CD4-positive, CD25-positive, alpha-beta regulatory T cell (primary cell): ENCODE results near the gene S100A14. TPM values are rescaled to one million over a fixed set of nuclear protein-coding genes. Genes with fewer than 3 reads are reported as not detected.
A peak's percentile ranks its signal among the peaks of the same experiment; 100 is the strongest.

Experiments
- ATAC-seq, 2 donors: fragments of 150-1000 bp; cut with Tn5 transposase; one replicate each; pipeline ENCODE4 v1.10.0; 2021; ENCODE audit warnings: low read depth in 2 of 2, moderate number of reproducible peaks in 2 of 2, moderate library complexity in 1 of 2
- DNase-seq, 3 donors: peaks; one replicate each; pipeline versions ENCODE4 v3.0.0 to v3.0.0-alpha.2; 2012 to 2022; ENCODE audit warnings: mixed read lengths in 1 of 3
- H3K27ac ChIP-seq: one replicate; pipeline ENCODE4 v1.7.0; 2013; ENCODE audit warnings: mild to moderate bottlenecking, low read length; ENCODE audit not compliant: insufficient read depth, poor library complexity, severe bottlenecking
- H3K27me3 ChIP-seq: one replicate; pipeline ENCODE4 v1.7.0; 2013; ENCODE audit warnings: low read length; ENCODE audit not compliant: control insufficient read depth, insufficient read depth
- H3K36me3 ChIP-seq: one replicate; pipeline ENCODE4 v1.7.0; 2013; ENCODE audit warnings: mild to moderate bottlenecking, low read length, moderate library complexity; ENCODE audit not compliant: control insufficient read depth, insufficient read depth
- H3K4me1 ChIP-seq: 2 replicates; pipeline ENCODE4 v1.7.0; 2013; ENCODE audit warnings: mild to moderate bottlenecking, low read length; ENCODE audit not compliant: insufficient read depth, control insufficient read depth, poor library complexity, severe bottlenecking
- H3K4me3 ChIP-seq: one replicate; pipeline ENCODE4 v1.7.0; 2013; ENCODE audit warnings: low read depth, mild to moderate bottlenecking, low read length, moderate library complexity
- H3K9me3 ChIP-seq, 2 experiments: 1 replicate in 1 of 2; 2 replicates in 1 of 2; pipeline ENCODE4 v1.7.0; 2013; ENCODE audit warnings: low read length in 2 of 2, mild to moderate bottlenecking in 1 of 2, moderate library complexity in 1 of 2; ENCODE audit not compliant: control insufficient read depth in 2 of 2
- H3K27ac Mint-ChIP-seq, 3 donors: one replicate each; pipeline ENCODE4 v1.8.0; 2020 to 2022; ENCODE audit warnings: mild to moderate bottlenecking in 3 of 3, mixed read lengths in 3 of 3, moderate library complexity in 2 of 3
- H3K27me3 Mint-ChIP-seq: one replicate; pipeline ENCODE4 v1.8.0; 2022; ENCODE audit warnings: mild to moderate bottlenecking, mixed read lengths
- H3K36me3 Mint-ChIP-seq: one replicate; pipeline ENCODE4 v1.8.0; 2020; ENCODE audit warnings: mixed read lengths
- H3K4me1 Mint-ChIP-seq, 4 donors: one replicate each; pipeline ENCODE4 v1.8.0; 2020 to 2022; ENCODE audit warnings: mixed read lengths in 4 of 4, mild to moderate bottlenecking in 1 of 4
- H3K4me3 Mint-ChIP-seq, 4 donors: one replicate each; pipeline ENCODE4 v1.8.0; 2020 to 2022; ENCODE audit warnings: mild to moderate bottlenecking in 4 of 4, mixed read lengths in 4 of 4, moderate library complexity in 3 of 4
- H3K9me3 Mint-ChIP-seq, 7 donors: one replicate each; pipeline ENCODE4 v1.8.0; 2020 to 2022; ENCODE audit warnings: mixed read lengths in 7 of 7, mild to moderate bottlenecking in 3 of 7, moderate library complexity in 2 of 7
- polyA plus RNA-seq, 4 donors: library from polyadenylated mRNA; unstranded; fragments of 300-500 nt; fragmentation: Illumina TruSeq; gene quantifications; one replicate each; pipeline ENCODE4 v1.2.3, GENCODE V29; 2021
- total RNA-seq: library from RNA; stranded (reverse); gene quantifications from one replicate; pipeline ENCODE4 v1.2.3, GENCODE V29; 2022

Gene S100A14
- total and polyA plus RNA-seq, 5 donors from 2014 or later: not detected

DNA sequence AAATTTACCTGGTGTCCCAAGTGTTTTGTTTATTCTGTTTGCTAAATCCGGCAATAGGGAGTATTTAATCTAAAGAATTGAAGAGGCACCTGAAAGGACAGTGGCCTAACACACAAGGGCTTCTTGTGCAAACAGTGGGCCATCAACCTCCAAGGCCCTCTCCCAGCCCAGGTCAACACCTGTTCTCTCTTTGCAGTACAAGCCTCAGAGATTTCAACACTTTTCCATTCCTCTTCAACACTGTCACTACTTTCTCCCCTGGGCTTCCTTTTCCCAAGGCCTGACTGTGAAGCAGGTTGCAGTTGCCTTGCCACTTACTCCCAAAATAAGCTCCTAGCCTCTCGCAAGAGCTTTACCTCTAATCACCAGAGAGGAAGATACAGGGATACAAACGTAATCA lies 39.2 kb upstream of the S100A14 start:
- H3K27me3 ChIP-seq: no peaks in the 10 kb centered on the region
- no peaks in the 10 kb centered on the region for H3K9me3 Mint-ChIP-seq
- H3K36me3 ChIP-seq: no peaks in the 10 kb centered on the region
- no peak overlapping the region for H3K4me3 ChIP-seq
- no peaks in the 10 kb centered on the region for H3K36me3 Mint-ChIP-seq
- DNase-seq (no peak), ATAC-seq (no peak)
- no peaks in the 10 kb centered on the region for H3K9me3 ChIP-seq
- H3K27ac Mint-ChIP-seq: no peak overlapping the region
- H3K27ac ChIP-seq: no peak overlapping the region
- H3K4me1 ChIP-seq: peaks cover 14% of the 10 kb centered on the region
- H3K27me3 Mint-ChIP-seq: no peaks in the 10 kb centered on the region
- no peak overlapping the region for H3K4me3 Mint-ChIP-seq
- peaks cover 0 to 26% (median 11%) of the 10 kb centered on the region in 4 donors for H3K4me1 Mint-ChIP-seq

- H3K4me3 Mint-ChIP-seq: no peak overlapping the region
- Histone ChIP-seq H3K4me3 (no peak overlapping the region), H3K4me1 (peaks cover 13% of the 10 kb centered on the region), H3K36me3 (no peaks in the 10 kb centered on the region), H3K27me3 (no peaks in the 10 kb centered on the region), H3K9me3 (no peaks in the 10 kb centered on the region), H3K27ac (no peak overlapping the region)
- DNase-seq: no peak
- peaks cover 4 to 23% (median 15%) of the 10 kb centered on the region in 4 donors for H3K4me1 Mint-ChIP-seq
- no peaks in the 10 kb centered on the region for H3K9me3 Mint-ChIP-seq
- H3K27me3 Mint-ChIP-seq: no peaks in the 10 kb centered on the region
- H3K36me3 Mint-ChIP-seq: no peaks in the 10 kb centered on the region
- no peak overlapping the region for H3K27ac Mint-ChIP-seq
- ATAC-seq: no peak
These were observed 36.8 kb upstream of the S100A14 start for GRCh38 chr1:153652805-153653500.

DNA sequence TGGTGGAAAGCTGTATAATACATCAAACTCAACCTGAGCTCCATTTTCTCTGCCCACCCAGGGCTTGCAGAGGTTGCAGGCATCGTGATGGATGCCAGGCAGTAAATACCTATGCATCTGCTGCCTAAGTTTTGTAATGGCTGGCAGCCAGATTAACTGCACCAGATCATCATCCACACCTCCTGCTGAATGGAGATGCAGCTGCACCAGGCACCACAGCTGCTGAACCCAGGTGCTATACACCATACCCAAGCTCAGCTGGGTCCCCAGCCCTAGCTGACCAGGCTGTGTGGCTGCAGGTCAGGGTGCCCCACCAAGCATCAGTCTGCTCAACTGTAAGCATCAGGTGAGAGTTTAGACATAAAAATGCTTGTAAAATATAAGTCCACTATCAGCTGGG lies 35.6 kb upstream of the S100A14 start:
- Histone ChIP-seq H3K9me3 (no peaks in the 10 kb centered on the region), H3K4me3 (no peak overlapping the region), H3K36me3 (peaks cover under 1% of the 10 kb centered on the region), H3K27ac (no peak overlapping the region), H3K27me3 (no peaks in the 10 kb centered on the region), H3K4me1 (peaks cover 13% of the 10 kb centered on the region)
- DNase-seq (no peak), ATAC-seq (no peak)
- Mint-ChIP-seq H3K4me3 (no peak overlapping the region), H3K36me3 (no peaks in the 10 kb centered on the region), H3K27ac (no peak overlapping the region), H3K27me3 (no peaks in the 10 kb centered on the region), H3K9me3 (no peaks in the 10 kb centered on the region), H3K4me1 (peaks cover 4 to 30% (median 21%) of the 10 kb centered on the region in 4 donors)

DNA sequence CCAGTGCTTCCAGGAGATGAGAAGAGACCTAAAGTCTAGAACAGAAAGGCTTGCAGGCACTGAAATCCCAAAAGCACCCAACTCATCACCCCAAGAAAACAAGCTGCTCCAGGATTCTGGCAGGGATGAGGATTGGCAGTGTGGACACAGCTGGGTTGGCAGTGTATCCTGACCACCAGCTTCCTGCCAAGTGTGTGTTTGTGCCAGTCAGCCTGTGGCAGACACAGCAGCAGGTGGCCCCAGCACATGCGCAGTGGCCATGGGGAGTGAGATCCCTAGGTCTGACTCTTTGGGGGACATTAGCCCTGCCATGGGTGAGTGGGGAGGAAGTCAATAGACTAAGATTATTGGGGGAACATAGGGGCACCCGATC lies 33.7 kb upstream of the S100A14 start:
- Mint-ChIP-seq H3K27ac (peak overlapping the region; percentile 89 to 97 (median 97)), H3K4me1 (peaks cover 14 to 47% (median 33%) of the 10 kb centered on the region in 4 donors), H3K4me3 (peak overlapping the region in 2 of 4 donors; percentile 70 to 72), H3K36me3 (peaks cover 15% of the 10 kb centered on the region), H3K27me3 (no peaks in the 10 kb centered on the region), H3K9me3 (no peaks in the 10 kb centered on the region)
- H3K27me3 ChIP-seq: no peaks in the 10 kb centered on the region
- peaks cover 18% of the 10 kb centered on the region for H3K4me1 ChIP-seq
- DNase-seq (no peak), ATAC-seq (peak; percentile 18 to 25)
- H3K36me3 ChIP-seq: peaks cover 19% of the 10 kb centered on the region
- no peaks in the 10 kb centered on the region for H3K9me3 ChIP-seq
- H3K4me3 ChIP-seq: no peak overlapping the region
- peak overlapping the region; percentile 41 for H3K27ac ChIP-seq

DNA sequence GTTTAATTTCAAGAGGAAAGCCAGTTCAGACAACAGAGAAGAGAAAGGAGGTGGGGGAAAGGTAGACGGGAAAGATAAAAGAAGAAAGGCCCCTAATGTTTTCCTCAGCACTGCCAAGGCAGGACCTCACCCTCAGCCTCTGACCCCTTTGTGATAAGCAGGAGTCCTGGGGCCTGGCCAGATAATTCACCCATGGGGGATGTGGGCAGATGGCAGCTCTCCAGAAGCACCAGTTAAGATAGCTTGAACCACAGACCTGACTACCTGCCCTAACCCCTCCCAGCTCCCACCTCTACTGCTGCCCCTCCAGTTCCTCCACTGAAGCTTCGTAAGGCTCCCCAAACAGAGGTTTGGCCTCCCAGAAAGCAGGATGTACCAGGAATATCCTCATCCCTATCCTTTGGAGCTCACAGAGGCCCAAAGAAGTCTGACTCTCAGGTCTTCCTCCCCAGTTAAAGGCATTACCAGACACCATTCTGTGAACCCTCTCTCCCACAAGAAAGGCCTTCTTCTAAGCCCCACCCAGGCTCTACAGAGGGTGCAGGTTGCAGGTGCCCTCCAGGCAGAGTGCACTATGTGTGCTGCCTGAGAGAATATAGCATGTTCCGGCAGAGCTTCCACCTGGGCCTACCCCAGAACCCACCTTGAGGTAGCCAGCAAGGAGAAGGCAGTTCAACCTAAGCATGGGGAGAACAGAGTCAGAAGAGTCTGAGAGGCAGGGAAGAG lies 33.2 kb upstream of the S100A14 start:
- Histone ChIP-seq H3K4me1 (peaks cover 18% of the 10 kb centered on the region), H3K27ac (peak overlapping the region; percentile 20), H3K27me3 (no peaks in the 10 kb centered on the region), H3K9me3 (no peaks in the 10 kb centered on the region), H3K36me3 (peaks cover 24% of the 10 kb centered on the region), H3K4me3 (no peak overlapping the region)
- ATAC-seq (peak; percentile 77 to 80), DNase-seq (peak in 2 of 3 donors; percentile 37 to 58)
- Mint-ChIP-seq H3K4me1 (peaks cover 14 to 53% (median 37%) of the 10 kb centered on the region in 4 donors), H3K4me3 (peak overlapping the region in 3 of 4 donors; percentile 61 to 72 (median 70)), H3K9me3 (no peaks in the 10 kb centered on the region), H3K27me3 (no peaks in the 10 kb centered on the region), H3K36me3 (peaks cover 17% of the 10 kb centered on the region), H3K27ac (peak overlapping the region; percentile 89 to 97 (median 97))

DNA sequence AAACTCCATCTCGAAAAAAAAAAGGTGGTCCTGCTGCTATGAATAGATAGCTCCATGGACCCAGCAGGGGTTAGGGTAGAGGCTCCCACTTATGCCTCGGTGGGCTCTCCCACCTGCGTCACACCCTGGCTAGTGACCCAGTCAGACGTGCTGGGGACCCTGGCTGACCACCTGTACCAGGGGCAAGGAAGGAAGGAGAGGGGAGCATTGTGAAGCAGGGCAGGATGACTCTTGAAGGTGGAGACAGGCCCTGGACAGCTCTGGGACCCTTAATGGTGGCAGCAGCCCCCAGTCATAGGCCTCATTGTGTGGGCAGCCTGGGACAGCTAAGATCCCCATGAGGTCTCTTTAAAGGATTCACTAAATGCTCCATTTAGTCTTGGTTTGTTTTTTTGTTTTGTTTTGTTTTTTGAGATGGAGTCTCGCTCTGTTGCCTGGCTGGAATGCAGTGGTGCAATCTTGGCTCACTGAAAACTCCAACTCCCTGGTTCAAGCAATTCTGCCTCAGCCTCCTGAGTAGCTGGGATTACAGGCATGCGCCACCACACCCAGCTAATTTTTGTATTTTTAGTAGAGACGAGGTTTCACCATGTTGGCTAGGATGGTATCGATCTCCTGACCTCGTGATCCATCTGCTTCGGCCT lies 32.0 kb upstream of the S100A14 start:
- H3K27ac Mint-ChIP-seq: peak overlapping the region in 2 of 3 donors; percentile 21 to 97
- Histone ChIP-seq H3K4me1 (peaks cover 23% of the 10 kb centered on the region), H3K4me3 (no peak overlapping the region), H3K36me3 (peaks cover 36% of the 10 kb centered on the region), H3K9me3 (no peaks in the 10 kb centered on the region), H3K27ac (no peak overlapping the region), H3K27me3 (no peaks in the 10 kb centered on the region)
- H3K27me3 Mint-ChIP-seq: no peaks in the 10 kb centered on the region
- H3K4me1 Mint-ChIP-seq: peaks cover 14 to 64% (median 43%) of the 10 kb centered on the region in 4 donors
- H3K9me3 Mint-ChIP-seq: no peaks in the 10 kb centered on the region
- no peak for DNase-seq
- peak overlapping the region in 1 of 4 donors; percentile 35 for H3K4me3 Mint-ChIP-seq
- H3K36me3 Mint-ChIP-seq: peaks cover 27% of the 10 kb centered on the region
- no peak for ATAC-seq

GRCh38 chr1:153647346-153647714 lies 31.2 kb upstream of the S100A14 start:
- peak overlapping the region in 1 of 3 donors; percentile 21 for H3K27ac Mint-ChIP-seq
- H3K4me1 Mint-ChIP-seq: peaks cover 14 to 68% (median 44%) of the 10 kb centered on the region in 4 donors
- Histone ChIP-seq H3K9me3 (no peaks in the 10 kb centered on the region), H3K4me1 (peaks cover 27% of the 10 kb centered on the region), H3K36me3 (peaks cover 44% of the 10 kb centered on the region), H3K4me3 (no peak overlapping the region), H3K27ac (no peak overlapping the region), H3K27me3 (no peaks in the 10 kb centered on the region)
- H3K27me3 Mint-ChIP-seq: no peaks in the 10 kb centered on the region
- ATAC-seq (no peak), DNase-seq (no peak)
- H3K9me3 Mint-ChIP-seq: no peaks in the 10 kb centered on the region
- peak overlapping the region in 1 of 4 donors; percentile 71 for H3K4me3 Mint-ChIP-seq
- H3K36me3 Mint-ChIP-seq: peaks cover 32% of the 10 kb centered on the region
